Natural killer cell (primary cell): Measurements from ENCODE around the gene NCKAP1. TPM values are rescaled to one million over a fixed set of nuclear protein-coding genes. Genes with fewer than 3 reads are reported as not detected.
"Not testable (repeated sequence)": the region's sequence is repeated elsewhere in the genome, so short reads cannot be mapped to it uniquely, and the experiment has no call there.

Source experiments
- ATAC-seq, 3 donors: fragments of 150-1000 bp in 2 of 3; fragments of 200-7000 bp in 1 of 3; cut with Tn5 transposase; 1 replicate in 1 of 3; 2 replicates in 2 of 3; pipeline ENCODE4 v1.10.0; 2021; ENCODE audit warnings: mild to moderate bottlenecking in 2 of 3, moderate library complexity in 2 of 3
- DNase-seq, 2 donors: peaks; one replicate each; pipeline versions ENCODE4 v3.0.0 to v3.0.0-alpha.2; 2013 to 2021; ENCODE audit warnings: mixed read lengths in 1 of 2
- H3K27ac ChIP-seq: one replicate; pipeline ENCODE4 v1.5.1; 2013; ENCODE audit warnings: mild to moderate bottlenecking, low read length
- H3K27me3 ChIP-seq: one replicate; pipeline ENCODE4 v1.6.1; 2013; ENCODE audit warnings: low read length; ENCODE audit not compliant: control insufficient read depth, insufficient read depth
- H3K36me3 ChIP-seq: one replicate; pipeline ENCODE4 v1.6.1; 2013; ENCODE audit warnings: low read length; ENCODE audit not compliant: control insufficient read depth, insufficient read depth
- H3K4me1 ChIP-seq: one replicate; pipeline ENCODE4 v1.6.1; 2013; ENCODE audit warnings: low read length; ENCODE audit not compliant: control insufficient read depth, insufficient read depth
- H3K4me3 ChIP-seq: one replicate; pipeline ENCODE4 v1.5.1; 2013; ENCODE audit warnings: low read length
- H3K9me3 ChIP-seq: one replicate; pipeline ENCODE4 v1.6.1; 2013; ENCODE audit warnings: low read length; ENCODE audit not compliant: control insufficient read depth, insufficient read depth
- H3K27ac Mint-ChIP-seq, 2 donors: one replicate each; pipeline ENCODE4 v1.8.0; 2022; ENCODE audit warnings: mild to moderate bottlenecking in 2 of 2, mixed read lengths in 2 of 2, moderate library complexity in 1 of 2
- H3K27me3 Mint-ChIP-seq, 2 donors: one replicate each; pipeline ENCODE4 v1.8.0; 2022; ENCODE audit warnings: low read depth in 2 of 2, mixed read lengths in 2 of 2
- H3K36me3 Mint-ChIP-seq: one replicate; pipeline ENCODE4 v1.8.0; 2022; ENCODE audit warnings: mixed read lengths
- H3K4me1 Mint-ChIP-seq, 2 donors: one replicate each; pipeline ENCODE4 v1.8.0; 2022; ENCODE audit warnings: mixed read lengths in 2 of 2
- H3K4me3 Mint-ChIP-seq: one replicate; pipeline ENCODE4 v1.8.0; 2022; ENCODE audit warnings: mild to moderate bottlenecking, moderate library complexity, mixed read lengths
- H3K9me3 Mint-ChIP-seq, 2 donors: one replicate each; pipeline ENCODE4 v1.8.0; 2022; ENCODE audit warnings: mixed read lengths in 2 of 2
- CTCF ChIP-seq: fragments of 200-600 bp; IDR thresholded peaks from one replicate; pipeline ENCODE4 v1.8.0; 2022; ENCODE audit warnings: antibody characterized with exemption
- WGBS: methylation state at CpG from one replicate; pipeline ENCODE4 v1.1.7; 2013; ENCODE audit warnings: missing lambda C conversion rate; ENCODE audit not compliant: insufficient coverage; 5-methylcytosine and 5-hydroxymethylcytosine counted together
- intact Hi-C: fragments of 100-400 bp; cut with micrococcal nuclease; formaldehyde crosslinking; loops from one replicate; pipeline ENCODE4 v1.14.2; 2022
- total RNA-seq, 4 donors: library from RNA; stranded (reverse); fragments of 120-200 nt in 1 of 4; gene quantifications; one replicate each; pipeline versions ENCODE4 v1.2.3 to v1.2.4, GENCODE V29; 2013 to 2022

Gene NCKAP1
- total RNA-seq, 3 donors from 2014 or later (not counting 1 experiment from before 2014, with no cell fraction given) = 8.4 to 12.3 (median 10.4) TPM

- Mint-ChIP-seq H3K36me3 (no peaks in the 10 kb centered on the region), H3K27me3 (peaks cover 10 to 19% of the 10 kb centered on the region in 2 donors), H3K27ac (no peak overlapping the region), H3K4me3 (no peak overlapping the region), H3K9me3 (no peaks in the 10 kb centered on the region), H3K4me1 (no peaks in the 10 kb centered on the region)
- Histone ChIP-seq H3K36me3 (no peaks in the 10 kb centered on the region), H3K27me3 (peaks cover 4% of the 10 kb centered on the region), H3K27ac (no peak overlapping the region), H3K4me1 (no peaks in the 10 kb centered on the region), H3K9me3 (no peaks in the 10 kb centered on the region), H3K4me3 (no peak overlapping the region)
- TF ChIP-seq CTCF = no peak
- intact Hi-C loops = no loop called here
- no peak for DNase-seq
- ATAC-seq = no peak
- 93% methylated on average over 2 of the region's 3 CpGs for WGBS
Measured at GRCh38 chr2:183057333-183057985, 19.2 kb upstream of the NCKAP1 start.

GRCh38 chr2:183049420-183049819 lies 11.2 kb upstream of the NCKAP1 start:
- H3K27ac ChIP-seq = no peak overlapping the region
- intact Hi-C loops = no loop called here
- Mint-ChIP-seq H3K36me3 (no peaks in the 10 kb centered on the region), H3K4me1 (no peaks in the 10 kb centered on the region), H3K27me3 (peaks cover 24 to 27% of the 10 kb centered on the region in 2 donors), H3K9me3 (peaks cover 0 to 2% of the 10 kb centered on the region in 2 donors), H3K27ac (no peak overlapping the region), H3K4me3 (no peak overlapping the region)
- no peak for TF ChIP-seq CTCF
- no peak for ATAC-seq
- H3K9me3 ChIP-seq = peaks cover 11% of the 10 kb centered on the region
- H3K36me3 ChIP-seq = no peaks in the 10 kb centered on the region
- WGBS = 85% methylated on average over 5 of the region's 5 CpGs
- no peaks in the 10 kb centered on the region for H3K27me3 ChIP-seq
- H3K4me3 ChIP-seq = no peak overlapping the region
- H3K4me1 ChIP-seq = no peaks in the 10 kb centered on the region
- DNase-seq = no peak

GRCh38 chr2:183047486-183048125 lies 9.3 kb upstream of the NCKAP1 start:
- H3K36me3 Mint-ChIP-seq, H3K9me3 Mint-ChIP-seq, H3K36me3 ChIP-seq, H3K4me1 Mint-ChIP-seq, intact Hi-C loops, ATAC-seq, H3K27me3 ChIP-seq, H3K27ac ChIP-seq, H3K4me1 ChIP-seq, H3K4me3 ChIP-seq, DNase-seq, H3K4me3 Mint-ChIP-seq, H3K27ac Mint-ChIP-seq: not testable (repeated sequence)
- H3K9me3 ChIP-seq = peaks cover 11% of the 10 kb centered on the region
- H3K27me3 Mint-ChIP-seq = peaks cover 28 to 32% of the 10 kb centered on the region in 2 donors
- 91% methylated on average over 5 of the region's 5 CpGs for WGBS

GRCh38 chr2:183043580-183043979 lies 5.3 kb upstream of the NCKAP1 start:
- peaks cover 41 to 62% of the 10 kb centered on the region in 2 donors for H3K27me3 Mint-ChIP-seq
- H3K4me3 ChIP-seq, H3K9me3 Mint-ChIP-seq, H3K36me3 Mint-ChIP-seq, H3K27ac ChIP-seq, H3K36me3 ChIP-seq, ATAC-seq, DNase-seq, H3K27ac Mint-ChIP-seq, H3K4me1 ChIP-seq, H3K4me3 Mint-ChIP-seq, intact Hi-C loops: not testable (repeated sequence)
- WGBS = 98% methylated on average over 8 of the region's 8 CpGs
- H3K4me1 Mint-ChIP-seq = peaks cover 7 to 11% of the 10 kb centered on the region in 2 donors
- Histone ChIP-seq H3K27me3 (peaks cover 20% of the 10 kb centered on the region), H3K9me3 (peaks cover 11% of the 10 kb centered on the region)
